Neural cell (in vitro differentiated cells): ENCODE data around the gene PRKG1. TPM values are rescaled to one million over a fixed set of nuclear protein-coding genes. Genes with fewer than 3 reads are reported as not detected.
A peak's percentile ranks its signal among the peaks of the same experiment; 100 is the strongest.

ENCODE experiments used
- H2AFZ ChIP-seq: fragments of 200-600, 300-800 bp; sonication (generic), shearing (Covaris generic); 2 replicates; pipeline ENCODE4 v1.6.0; 2014; ENCODE audit warnings: low read depth, mild to moderate bottlenecking, antibody characterized with exemption, low read length, moderate library complexity
- H3F3A ChIP-seq: fragments of 200-600 bp; shearing (Covaris generic); 2 replicates; pipeline ENCODE4 v1.6.1; 2016; ENCODE audit warnings: mild to moderate bottlenecking, moderate library complexity, mixed read lengths, antibody characterized with exemption, low read length; ENCODE audit not compliant: insufficient read depth, poor library complexity, severe bottlenecking
- H3K27ac ChIP-seq: fragments of 200-600, 300-800 bp; sonication (generic), shearing (Covaris generic); 2 replicates; pipeline ENCODE4 v1.5.1; 2014; ENCODE audit warnings: mild to moderate bottlenecking, low read length, moderate library complexity
- H3K27me3 ChIP-seq: fragments of 300-800, 200-600 bp; sonication (generic), shearing (Covaris generic); 2 replicates; pipeline ENCODE4 v1.6.0; 2014; ENCODE audit warnings: mild to moderate bottlenecking, low read depth, low read length, moderate library complexity; ENCODE audit not compliant: insufficient read depth
- H3K36me3 ChIP-seq: fragments of 300-800, 200-600 bp; sonication (generic), shearing (Covaris generic); 2 replicates; pipeline ENCODE4 v1.5.1; 2014; ENCODE audit warnings: mild to moderate bottlenecking, antibody characterized with exemption, low read length, moderate library complexity; ENCODE audit not compliant: insufficient read depth
- H3K4me2 ChIP-seq: fragments of 300-800, 200-600 bp; sonication (generic), shearing (Covaris generic); 2 replicates; pipeline ENCODE4 v1.6.0; 2014; ENCODE audit warnings: mild to moderate bottlenecking, low read length
- H3K4me3 ChIP-seq: fragments of 300-800, 200-600 bp; sonication (generic), shearing (Covaris generic); 2 replicates; pipeline ENCODE4 v1.5.1; 2014; ENCODE audit warnings: mild to moderate bottlenecking, low read length, moderate library complexity
- H3K79me2 ChIP-seq: fragments of 200-600 bp; shearing (Covaris generic); replicated peaks from 2 replicates; pipeline ENCODE4 v1.6.0; 2014; ENCODE audit warnings: mild to moderate bottlenecking, low read length, moderate library complexity; ENCODE audit not compliant: insufficient read depth
- H3K9ac ChIP-seq: fragments of 300-800, 200-600 bp; sonication (generic), shearing (Covaris generic); 2 replicates; pipeline ENCODE4 v1.6.1; 2016; ENCODE audit warnings: mild to moderate bottlenecking, low read length, mixed read lengths
- H3K9me2 ChIP-seq: fragments of 200-600 bp; shearing (Covaris generic); 2 replicates; pipeline ENCODE4 v1.6.1; 2016; ENCODE audit warnings: mild to moderate bottlenecking, low read length, mixed read lengths; ENCODE audit not compliant: insufficient read depth
- H3K9me3 ChIP-seq: fragments of 200-600, 300-800 bp; sonication (generic), shearing (Covaris generic); 2 replicates; pipeline ENCODE4 v1.6.1; 2016; ENCODE audit warnings: mild to moderate bottlenecking, mixed run types, low read length, moderate library complexity, mixed read lengths
- H4K20me1 ChIP-seq: fragments of 200-600 bp; shearing (Covaris generic); 2 replicates; pipeline ENCODE4 v1.6.1; 2016; ENCODE audit warnings: mild to moderate bottlenecking, mixed run types; ENCODE audit not compliant: insufficient read depth
- EP300 ChIP-seq: fragments of 450-650 bp; conservative IDR thresholded peaks from 2 replicates; pipeline ENCODE4 v1.6.1; 2014; ENCODE audit warnings: antibody characterized with exemption, mild to moderate bottlenecking, moderate library complexity; ENCODE audit not compliant: poor library complexity, severe bottlenecking
- EZH2 ChIP-seq: fragments of 200-600, 300-800 bp; shearing (Covaris generic), sonication (generic); IDR thresholded peaks from 2 replicates; pipeline ENCODE4 v1.6.1; 2014; ENCODE audit warnings: antibody characterized with exemption, low read length, borderline replicate concordance, mild to moderate bottlenecking; ENCODE audit not compliant: insufficient read depth, poor library complexity, severe bottlenecking
- MXI1 ChIP-seq: fragments of 450-650 bp; conservative IDR thresholded peaks from 2 replicates; pipeline ENCODE4 v1.6.1; 2014; ENCODE audit warnings: antibody characterized with exemption, mild to moderate bottlenecking; ENCODE audit not compliant: poor library complexity, severe bottlenecking
- POLR2AphosphoS5 ChIP-seq: IDR thresholded peaks from 2 replicates; pipeline ENCODE4 v1.6.1; 2012
- RAD21 ChIP-seq: fragments of 450-650 bp; conservative IDR thresholded peaks from 2 replicates; pipeline ENCODE4 v1.6.1; 2014; ENCODE audit warnings: antibody characterized with exemption, mild to moderate bottlenecking, moderate library complexity
- SMC3 ChIP-seq: fragments of 450-650 bp; conservative IDR thresholded peaks from 2 replicates; pipeline ENCODE4 v1.6.1; 2014; ENCODE audit warnings: antibody characterized with exemption, mild to moderate bottlenecking, moderate library complexity; ENCODE audit not compliant: poor library complexity
- TAF1 ChIP-seq: IDR thresholded peaks from 2 replicates; pipeline ENCODE4 v1.6.1; 2012; ENCODE audit warnings: low read depth
- polyA plus RNA-seq: library from polyadenylated mRNA; depleted of rRNA; stranded (reverse); fragments of >200 nt; gene quantifications from 2 replicates; pipeline ENCODE4 v1.2.3, GENCODE V29; 2014
- TF ChIP-seq, protein P1 (sequence below): IDR thresholded peaks from 2 replicates; pipeline ENCODE4 v1.6.1; 2012; ENCODE audit warnings: borderline replicate concordance
- TF ChIP-seq, protein P2 (sequence below): fragments of 450-650 bp; IDR thresholded peaks from 2 replicates; pipeline ENCODE4 v1.5.1; 2014; ENCODE audit warnings: antibody characterized with exemption, mild to moderate bottlenecking, moderate library complexity; ENCODE audit not compliant: poor library complexity, severe bottlenecking

PRKG1 gene
- polyA plus RNA-seq, 1 donor from 2014 or later = 2.2 TPM

DNA sequence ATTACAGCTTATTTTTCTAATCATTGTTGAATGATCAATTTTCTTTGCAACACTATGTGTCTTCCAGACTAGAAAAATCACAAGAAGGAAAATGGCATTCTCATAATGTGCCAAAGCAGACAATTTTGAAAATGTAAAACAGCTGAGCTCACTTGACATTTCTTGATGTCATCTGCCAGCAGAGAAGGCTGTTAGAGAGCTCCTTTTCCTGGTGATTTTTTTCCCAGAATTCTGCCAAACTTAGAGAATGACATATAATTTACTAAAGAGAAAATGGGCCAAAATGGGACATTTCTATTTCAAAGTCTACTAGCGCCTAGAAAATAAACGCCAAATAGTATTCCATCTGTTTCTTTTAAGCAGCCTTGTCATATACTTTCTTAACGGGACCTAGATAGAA lies 714.0 kb downstream of the PRKG1 start:
- no peaks in the 10 kb centered on the region for H3K9me2 ChIP-seq
- H3F3A ChIP-seq = peaks cover 4% of the 10 kb centered on the region
- TF ChIP-seq EP300 (peak; percentile 83), MXI1 (no peak), TAF1 (no peak), POLR2AphosphoS5 (peak; percentile 30), SMC3 (no peak), RAD21 (peak; percentile 22), EZH2 (no peak)
- TF ChIP-seq, protein P1, sequence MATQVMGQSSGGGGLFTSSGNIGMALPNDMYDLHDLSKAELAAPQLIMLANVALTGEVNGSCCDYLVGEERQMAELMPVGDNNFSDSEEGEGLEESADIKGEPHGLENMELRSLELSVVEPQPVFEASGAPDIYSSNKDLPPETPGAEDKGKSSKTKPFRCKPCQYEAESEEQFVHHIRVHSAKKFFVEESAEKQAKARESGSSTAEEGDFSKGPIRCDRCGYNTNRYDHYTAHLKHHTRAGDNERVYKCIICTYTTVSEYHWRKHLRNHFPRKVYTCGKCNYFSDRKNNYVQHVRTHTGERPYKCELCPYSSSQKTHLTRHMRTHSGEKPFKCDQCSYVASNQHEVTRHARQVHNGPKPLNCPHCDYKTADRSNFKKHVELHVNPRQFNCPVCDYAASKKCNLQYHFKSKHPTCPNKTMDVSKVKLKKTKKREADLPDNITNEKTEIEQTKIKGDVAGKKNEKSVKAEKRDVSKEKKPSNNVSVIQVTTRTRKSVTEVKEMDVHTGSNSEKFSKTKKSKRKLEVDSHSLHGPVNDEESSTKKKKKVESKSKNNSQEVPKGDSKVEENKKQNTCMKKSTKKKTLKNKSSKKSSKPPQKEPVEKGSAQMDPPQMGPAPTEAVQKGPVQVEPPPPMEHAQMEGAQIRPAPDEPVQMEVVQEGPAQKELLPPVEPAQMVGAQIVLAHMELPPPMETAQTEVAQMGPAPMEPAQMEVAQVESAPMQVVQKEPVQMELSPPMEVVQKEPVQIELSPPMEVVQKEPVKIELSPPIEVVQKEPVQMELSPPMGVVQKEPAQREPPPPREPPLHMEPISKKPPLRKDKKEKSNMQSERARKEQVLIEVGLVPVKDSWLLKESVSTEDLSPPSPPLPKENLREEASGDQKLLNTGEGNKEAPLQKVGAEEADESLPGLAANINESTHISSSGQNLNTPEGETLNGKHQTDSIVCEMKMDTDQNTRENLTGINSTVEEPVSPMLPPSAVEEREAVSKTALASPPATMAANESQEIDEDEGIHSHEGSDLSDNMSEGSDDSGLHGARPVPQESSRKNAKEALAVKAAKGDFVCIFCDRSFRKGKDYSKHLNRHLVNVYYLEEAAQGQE = peak; percentile 95
- TF ChIP-seq, protein P2, sequence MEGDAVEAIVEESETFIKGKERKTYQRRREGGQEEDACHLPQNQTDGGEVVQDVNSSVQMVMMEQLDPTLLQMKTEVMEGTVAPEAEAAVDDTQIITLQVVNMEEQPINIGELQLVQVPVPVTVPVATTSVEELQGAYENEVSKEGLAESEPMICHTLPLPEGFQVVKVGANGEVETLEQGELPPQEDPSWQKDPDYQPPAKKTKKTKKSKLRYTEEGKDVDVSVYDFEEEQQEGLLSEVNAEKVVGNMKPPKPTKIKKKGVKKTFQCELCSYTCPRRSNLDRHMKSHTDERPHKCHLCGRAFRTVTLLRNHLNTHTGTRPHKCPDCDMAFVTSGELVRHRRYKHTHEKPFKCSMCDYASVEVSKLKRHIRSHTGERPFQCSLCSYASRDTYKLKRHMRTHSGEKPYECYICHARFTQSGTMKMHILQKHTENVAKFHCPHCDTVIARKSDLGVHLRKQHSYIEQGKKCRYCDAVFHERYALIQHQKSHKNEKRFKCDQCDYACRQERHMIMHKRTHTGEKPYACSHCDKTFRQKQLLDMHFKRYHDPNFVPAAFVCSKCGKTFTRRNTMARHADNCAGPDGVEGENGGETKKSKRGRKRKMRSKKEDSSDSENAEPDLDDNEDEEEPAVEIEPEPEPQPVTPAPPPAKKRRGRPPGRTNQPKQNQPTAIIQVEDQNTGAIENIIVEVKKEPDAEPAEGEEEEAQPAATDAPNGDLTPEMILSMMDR = no peak
- H4K20me1 ChIP-seq = no peaks in the 10 kb centered on the region
- H3K27ac ChIP-seq = peak overlapping the region; percentile 6
- peaks cover 4% of the 10 kb centered on the region for H3K9me3 ChIP-seq
- no peak overlapping the region for H3K4me3 ChIP-seq
- H3K79me2 ChIP-seq = no peaks in the 10 kb centered on the region
- H2AFZ ChIP-seq = no peak overlapping the region
- H3K4me2 ChIP-seq = no peak overlapping the region
- no peaks in the 10 kb centered on the region for H3K36me3 ChIP-seq
- H3K9ac ChIP-seq = no peak overlapping the region
- no peaks in the 10 kb centered on the region for H3K27me3 ChIP-seq

DNA sequence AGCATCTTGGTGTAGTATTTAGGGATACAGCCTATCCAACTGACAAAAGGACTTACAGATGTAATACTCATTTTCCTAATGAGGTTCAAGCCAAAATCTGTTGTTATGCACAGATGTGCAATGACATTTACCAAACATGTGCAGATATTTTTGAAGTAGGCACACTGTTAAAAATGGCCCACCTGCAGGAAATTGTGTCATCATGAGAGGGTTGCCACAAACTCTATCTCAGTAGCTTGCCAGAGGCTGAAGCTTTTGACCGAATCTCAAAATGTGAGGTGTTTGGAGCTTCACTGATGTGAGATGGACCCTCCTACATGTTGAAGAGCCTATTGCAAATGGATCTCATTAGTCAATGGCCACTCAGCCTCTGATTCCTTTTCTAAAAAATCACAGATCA lies 714.8 kb downstream of the PRKG1 start:
- TF ChIP-seq, protein P1 = no peak
- TF ChIP-seq, protein P2 = no peak
- no peak for TF ChIP-seq MXI1
- TF ChIP-seq EP300 = no peak
- TF ChIP-seq RAD21 = no peak
- TF ChIP-seq TAF1 = no peak
- no peak for TF ChIP-seq EZH2
- TF ChIP-seq POLR2AphosphoS5 = no peak
- no peak for TF ChIP-seq SMC3
- Histone ChIP-seq H2AFZ (no peak overlapping the region), H3K4me3 (no peak overlapping the region), H3K9ac (no peak overlapping the region), H3K4me2 (no peak overlapping the region), H3K27me3 (no peaks in the 10 kb centered on the region), H3K9me3 (peaks cover 4% of the 10 kb centered on the region), H3F3A (peaks cover 4% of the 10 kb centered on the region), H4K20me1 (no peaks in the 10 kb centered on the region), H3K27ac (peak overlapping the region; percentile 6), H3K79me2 (no peaks in the 10 kb centered on the region), H3K9me2 (no peaks in the 10 kb centered on the region), H3K36me3 (no peaks in the 10 kb centered on the region)
